ENCODE data around the gene GPC3.

- TF ChIP-seq POLR2A (IDR thresholded peaks at IDR 0.05; ENCODE audit: low read depth, low read length) = no peak
- no peak for TF ChIP-seq POLR2AphosphoS5 (IDR thresholded peaks at IDR 0.05; ENCODE audit: low read depth, low read length)
- TF ChIP-seq TAF1 (IDR thresholded peaks at IDR 0.05; ENCODE audit: borderline replicate concordance, low read depth, low read length) = no peak
These were observed 27.7 kb upstream of the GPC3 start for GRCh38 chrX:134013092-134013497.
